Heart right ventricle (tissue), 16 donors: ENCODE data around the gene SLAMF6. TPM values are rescaled to one million over a fixed set of nuclear protein-coding genes. Genes with fewer than 3 reads are reported as not detected.
A peak's percentile ranks its signal among the peaks of the same experiment; 100 is the strongest.

Source experiments
- ATAC-seq, 8 donors: fragments of 200-7000 bp; cut with Tn5 transposase; one replicate each; pipeline ENCODE4 v1.9.1; 2020; ENCODE audit warnings: mild to moderate bottlenecking in 8 of 8, moderate library complexity in 8 of 8, moderate number of reproducible peaks in 1 of 8
- DNase-seq, 2 donors: peaks; one replicate each; pipeline ENCODE4 v3.0.0-alpha.2; 2020
- H3K27ac ChIP-seq, 10 donors: fragments of 200-600 bp; sonication (generic) in 2 of 10; one replicate each; pipeline versions ENCODE4 v1.5.0 to v1.8.0; 2020 to 2022; ENCODE audit warnings: mild to moderate bottlenecking in 3 of 10
- H3K27me3 ChIP-seq, 7 donors: fragments of 200-600 bp; one replicate each; pipeline ENCODE4 v1.8.0; 2021 to 2022; ENCODE audit warnings: mild to moderate bottlenecking in 2 of 7
- H3K36me3 ChIP-seq, 9 donors: fragments of 200-600 bp; sonication (generic) in 1 of 9; one replicate each; pipeline versions ENCODE4 v1.5.0 to v1.8.0; 2020 to 2022; ENCODE audit warnings: mild to moderate bottlenecking in 2 of 9
- H3K4me1 ChIP-seq, 9 donors: fragments of 200-600 bp; sonication (generic) in 1 of 9; one replicate each; pipeline versions ENCODE4 v1.5.0 to v1.8.0; 2020 to 2022; ENCODE audit warnings: mild to moderate bottlenecking in 4 of 9
- H3K4me3 ChIP-seq, 10 donors: fragments of 200-600 bp; sonication (generic) in 2 of 10; one replicate each; pipeline versions ENCODE4 v1.5.0 to v1.8.0; 2020 to 2022; ENCODE audit warnings: mild to moderate bottlenecking in 7 of 10, moderate library complexity in 2 of 10
- H3K9me3 ChIP-seq, 11 donors: fragments of 200-600 bp in 10 of 11; sonication (generic) in 2 of 11; one replicate each; pipeline versions ENCODE4 v1.5.0 to v1.8.0; 2013 to 2022; ENCODE audit warnings: mild to moderate bottlenecking in 2 of 11, control low read depth in 1 of 11, moderate library complexity in 1 of 11
- WGBS, 2 donors: extraction: QIAGEN DNeasy Blood & Tissue Kit; methylation state at CpG; one replicate each; pipeline ENCODE4 v1.1.7; 2013; ENCODE audit warnings: inconsistent platforms in 1 of 2; 5-methylcytosine and 5-hydroxymethylcytosine counted together
- intact Hi-C, 10 donors: fragments of 100-400 bp; cut with DNase I; formaldehyde crosslinking; loops; one replicate each; pipeline versions ENCODE4 v1.11.1 to v1.14.2; 2022
- polyA plus RNA-seq, 2 donors: library from polyadenylated mRNA; stranded (reverse); fragments of 200-250 nt; gene quantifications; one replicate each; pipeline ENCODE4 v1.2.3, GENCODE V29; 2013
- total RNA-seq, 10 donors: library from RNA; stranded (reverse); fragmentation: NEBNext Ultra II Directional in 3 of 10; extraction: Animal tissue kit (Norgen Biotek cat#: 25700) in 3 of 10; gene quantifications; one replicate each; pipeline versions ENCODE4 v1.2.1 to v1.2.4, GENCODE V29; 2021 to 2023
- TF ChIP-seq, protein P1 (sequence below), 9 donors: fragments of 200-600 bp; sonication (generic) in 2 of 9; IDR thresholded peaks; one replicate each; pipeline versions ENCODE4 v1.5.0 to v1.8.0; 2021 to 2022; ENCODE audit warnings: antibody characterized with exemption in 9 of 9, mild to moderate bottlenecking in 5 of 9, moderate library complexity in 1 of 9
- donor health status: Arrhythmogenic right ventricular cardiomyopathy.
- donor health status: ischemic (EF 13 %, LVEDD 7.1; RV severe dilation, severe dysfunction).
- donor health status: healthy with polysubstance abuse.
- donor health status: DM: no; HTN: yes; CAD: no.
- donor health status: DM: no; HTN: no; CAD: no.
- donor health status: ischemic (EF 25% LVEDD 6.9; RV normal size, moderate dysfunction).
- donor health status: ischemic (EF 25% LVEDD 5.7; RV mildly dilated, moderate dysfunction).
- donor health status: healthy.
- donor health status: DM: yes; HTN: yes; CAD: no.
- donor health status: Ischemic cardiomyopathy.
- donor health status: ischemic (EF 35%, LVEDD 5.7; RV mildly dilated, moderate dysfunction).
- donor health status: nonischemic (EF 11% LVEDD 7.7; RV severe dilation, severe dysfunction).
- donor health status: DM: yes; HTN: yes; CAD: no.
- donor health status: PGD.
- donor health status: ischemic (EF 29% LVEDD 5.4; RV normal size, mild dysfunction).
- donor health status: nonischemic (EF 23%, LVEDD 6.1; RV moderate dilation, normal function).

The SLAMF6 gene
- total and polyA plus RNA-seq, 12 donors, result 0.10 to 2.7 (median 0.33) TPM; not detected in 3

DNA sequence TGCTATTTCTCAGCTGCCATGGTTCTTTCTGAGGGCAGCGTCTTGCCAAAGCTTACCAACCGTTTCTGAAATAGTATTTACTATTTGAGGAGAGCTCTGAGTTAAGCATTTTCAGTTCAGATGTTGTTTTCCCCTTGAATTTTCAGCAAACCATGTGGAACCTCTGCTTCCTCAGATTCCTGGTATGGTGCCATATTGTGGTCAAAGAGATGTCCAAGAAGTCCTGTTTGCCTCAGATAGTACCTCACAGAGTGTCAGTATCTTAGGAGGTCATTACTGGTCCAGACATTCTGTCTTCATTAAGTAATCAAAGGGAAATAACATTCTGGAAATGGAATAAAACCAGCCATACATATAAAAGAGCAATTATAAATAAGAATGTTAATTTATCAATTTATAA, 86.1 kb downstream of the SLAMF6 start:
- no peak for DNase-seq

More for the DNA sequence above, 86.1 kb downstream of the SLAMF6 start:
- intact Hi-C loops, result no loop called here
- 66 to 87% methylated on average over 2 of the region's 2 CpGs for WGBS, 2 donors
- Histone ChIP-seq H3K27ac (peak overlapping the region in 1 of 10 donors; percentile 81), H3K4me1 (peaks cover 0 to 24% (median 0%) of the 10 kb centered on the region in 9 donors), H3K27me3 (no peaks in the 10 kb centered on the region), H3K4me3 (no peak overlapping the region), H3K36me3 (no peaks in the 10 kb centered on the region), H3K9me3 (no peaks in the 10 kb centered on the region)
- TF ChIP-seq, protein P1, sequence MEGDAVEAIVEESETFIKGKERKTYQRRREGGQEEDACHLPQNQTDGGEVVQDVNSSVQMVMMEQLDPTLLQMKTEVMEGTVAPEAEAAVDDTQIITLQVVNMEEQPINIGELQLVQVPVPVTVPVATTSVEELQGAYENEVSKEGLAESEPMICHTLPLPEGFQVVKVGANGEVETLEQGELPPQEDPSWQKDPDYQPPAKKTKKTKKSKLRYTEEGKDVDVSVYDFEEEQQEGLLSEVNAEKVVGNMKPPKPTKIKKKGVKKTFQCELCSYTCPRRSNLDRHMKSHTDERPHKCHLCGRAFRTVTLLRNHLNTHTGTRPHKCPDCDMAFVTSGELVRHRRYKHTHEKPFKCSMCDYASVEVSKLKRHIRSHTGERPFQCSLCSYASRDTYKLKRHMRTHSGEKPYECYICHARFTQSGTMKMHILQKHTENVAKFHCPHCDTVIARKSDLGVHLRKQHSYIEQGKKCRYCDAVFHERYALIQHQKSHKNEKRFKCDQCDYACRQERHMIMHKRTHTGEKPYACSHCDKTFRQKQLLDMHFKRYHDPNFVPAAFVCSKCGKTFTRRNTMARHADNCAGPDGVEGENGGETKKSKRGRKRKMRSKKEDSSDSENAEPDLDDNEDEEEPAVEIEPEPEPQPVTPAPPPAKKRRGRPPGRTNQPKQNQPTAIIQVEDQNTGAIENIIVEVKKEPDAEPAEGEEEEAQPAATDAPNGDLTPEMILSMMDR (IDR thresholded peaks at IDR 0.05), result no peak
- no peak for ATAC-seq

Other genes starting within 250 kb of the SLAMF6 start
- 100 to 1,000 TPM in 1 of 10 donors, 10 to 100 TPM in 9; 72.9 to 100 (median 94.1) TPM for gene PEX19, start 238.1 kb downstream of the SLAMF6 start, total RNA-seq
- gene PEX19, start 238.1 kb downstream of the SLAMF6 start, polyA plus RNA-seq, result 10 to 100 TPM; 11.9 to 25.2 TPM
- 100 to 1,000 TPM in 8 of 10 donors, 10 to 100 TPM in 2; 77.7 to 122 (median 112) TPM for gene COPA, start 180.0 kb downstream of the SLAMF6 start, total RNA-seq
- gene COPA, start 180.0 kb downstream of the SLAMF6 start, polyA plus RNA-seq, result 10 to 100 TPM; 48.2 to 91.3 TPM
- gene NCSTN, start 179.9 kb downstream of the SLAMF6 start, total RNA-seq, result 10 to 100 TPM; 59.5 to 87.9 (median 71.2) TPM
- 10 to 100 TPM; 40.2 to 44.2 TPM for gene NCSTN, start 179.9 kb downstream of the SLAMF6 start, polyA plus RNA-seq
- under 1 TPM in 2 of 10 donors, not detected in 8; 0.09 to 0.12 TPM for gene NHLH1, start 156.2 kb downstream of the SLAMF6 start, total RNA-seq
- gene NHLH1, start 156.2 kb downstream of the SLAMF6 start, polyA plus RNA-seq, result under 1 TPM in 1 of 2 donors, not detected in 1; 0.06 TPM
- 1 to 10 TPM; 1.2 to 4.1 (median 2.1) TPM for gene VANGL2, start 122.7 kb downstream of the SLAMF6 start, total RNA-seq
- 1 to 10 TPM in 1 of 2 donors, under 1 TPM in 1; 0.68 to 1.9 TPM for gene VANGL2, start 122.7 kb downstream of the SLAMF6 start, polyA plus RNA-seq
- gene CD84, start 56.2 kb upstream of the SLAMF6 start, total RNA-seq, result 10 to 100 TPM in 1 of 10 donors, 1 to 10 TPM in 8, under 1 TPM in 1; 0.76 to 11.8 (median 2.1) TPM
- gene CD84, start 56.2 kb upstream of the SLAMF6 start, polyA plus RNA-seq, result under 1 TPM; 0.25 to 0.73 TPM
- 1 to 10 TPM in 1 of 10 donors, under 1 TPM in 5, not detected in 4; 0.17 to 3.8 (median 0.32) TPM for gene SLAMF1, start 123.8 kb upstream of the SLAMF6 start, total RNA-seq
- gene SLAMF1, start 123.8 kb upstream of the SLAMF6 start, polyA plus RNA-seq, result under 1 TPM; 0.19 to 0.44 TPM
- gene CD48, start 188.6 kb upstream of the SLAMF6 start, total RNA-seq, result 10 to 100 TPM in 1 of 10 donors, 1 to 10 TPM in 4, under 1 TPM in 5; 0.40 to 20.9 (median 0.96) TPM
- 1 to 10 TPM in 1 of 2 donors, under 1 TPM in 1; 0.80 to 1.9 TPM for gene CD48, start 188.6 kb upstream of the SLAMF6 start, polyA plus RNA-seq
- gene SLAMF7, start 216.0 kb upstream of the SLAMF6 start, total RNA-seq, result 10 to 100 TPM in 1 of 10 donors, under 1 TPM in 9; 0.11 to 19.4 (median 0.34) TPM
- under 1 TPM; 0.13 to 0.22 TPM for gene SLAMF7, start 216.0 kb upstream of the SLAMF6 start, polyA plus RNA-seq